HepG2 (cell line): Measurements from ENCODE around the gene CELF4. TPM values are rescaled to one million over a fixed set of nuclear protein-coding genes. Genes with fewer than 3 reads are reported as not detected.

Source experiments
- ATAC-seq: fragments of 200-7000 bp; cut with Tn5 transposase; 3 replicates; pipeline ENCODE4 v1.9.1; 2020; ENCODE audit warnings: mild to moderate bottlenecking, moderate library complexity
- BruUV-seq: library from RNA; stranded (reverse); fragments of 400-500 nt; replicated peaks from 2 replicates; lab custom pipeline; 2021; lab: Mats Ljungman, UMichigan
- CTCF ChIA-PET: fragments of 300-600 bp; formaldehyde crosslinking; extraction: SDS; loops from one replicate; lab custom pipeline; 2021; ENCODE audit warnings: low total read pairs, inconsistent platforms, low intra/inter-chr PET ratio; lab: Yijun Ruan, JAX
- POLR2A ChIA-PET: fragments of 350-600 bp; sonication (Branson Sonifier 250); formaldehyde crosslinking; loops from one replicate; lab custom pipeline; 2020; ENCODE audit warnings: antibody characterized with exemption, inconsistent platforms; lab: Yijun Ruan, JAX
- DNase-seq: peaks from one replicate; pipeline ENCODE4 v3.0.0-alpha.2; 2015; ENCODE audit warnings: low spot score
- FAIRE-seq: peaks from 3 replicates; lab custom pipeline; 2011; peaks lifted over from hg19 to GRCh38; lab: Jason Lieb, UNC
- H2AFZ ChIP-seq: one replicate; pipeline ENCODE4 v1.6.1; 2011; ENCODE audit warnings: low read length, inconsistent platforms
- H3K27ac ChIP-seq: fragments of 300-600 bp; 3 replicates; pipeline ENCODE4 v1.8.0; 2011; ENCODE audit warnings: mixed run types, mild to moderate bottlenecking, mixed read lengths, low read length, inconsistent platforms; ENCODE audit not compliant: insufficient read depth; ENCODE audit errors: extremely low read length
- H3K27me3 ChIP-seq, 2 experiments: fragments of 200-600 bp in 1 of 2; 2 replicates in 1 of 2; 3 replicates in 1 of 2; pipeline versions ENCODE4 v1.6.0 to v1.8.0; 2011; ENCODE audit warnings: low read length in 2 of 2, mild to moderate bottlenecking in 2 of 2, moderate library complexity in 2 of 2, inconsistent platforms in 1 of 2; ENCODE audit not compliant: insufficient read depth in 2 of 2, control insufficient read depth in 1 of 2
- H3K36me3 ChIP-seq, 2 experiments: fragments of 200-600 bp in 1 of 2; replicated peaks in 1 of 2; 2 replicates in 1 of 2; 3 replicates in 1 of 2; pipeline versions ENCODE4 v1.5.1 to v1.8.0; 2011; ENCODE audit warnings: low read length in 2 of 2, inconsistent platforms in 1 of 2; ENCODE audit not compliant: insufficient read depth in 2 of 2, control insufficient read depth in 1 of 2
- H3K4me1 ChIP-seq: 2 replicates; pipeline ENCODE4 v1.5.1; 2012; ENCODE audit warnings: low read length, inconsistent platforms; ENCODE audit not compliant: insufficient read depth
- H3K4me2 ChIP-seq: 2 replicates; pipeline ENCODE4 v1.6.0; 2011; ENCODE audit warnings: low read depth, low read length, inconsistent platforms
- H3K4me3 ChIP-seq, 3 experiments: fragments of 200-600 bp in 1 of 3; sonication (generic), shearing (Covaris generic) in 1 of 3; replicated peaks in 1 of 3; 2 replicates each; pipeline ENCODE4 v1.5.1; 2011 to 2016; ENCODE audit warnings: low read length in 3 of 3, inconsistent platforms in 2 of 3, low read depth in 2 of 3, mild to moderate bottlenecking in 2 of 3, control low read depth in 1 of 3, mixed read lengths in 1 of 3; ENCODE audit not compliant: insufficient read depth in 1 of 3
- H3K79me2 ChIP-seq: one replicate; pipeline ENCODE4 v1.6.1; 2011; ENCODE audit warnings: low read length, inconsistent platforms; ENCODE audit not compliant: insufficient read depth
- H3K9ac ChIP-seq: 2 replicates; pipeline ENCODE4 v1.6.0; 2011; ENCODE audit warnings: mild to moderate bottlenecking, low read depth, low read length, inconsistent platforms; ENCODE audit not compliant: insufficient read depth
- H3K9me3 ChIP-seq: 2 replicates; pipeline ENCODE4 v1.5.1; 2012; ENCODE audit warnings: mild to moderate bottlenecking, low read length
- H4K20me1 ChIP-seq: 2 replicates; pipeline ENCODE4 v1.6.0; 2011; ENCODE audit warnings: inconsistent platforms, mild to moderate bottlenecking, low read length, moderate library complexity; ENCODE audit not compliant: insufficient read depth
- ATM ChIP-seq: fragments of 450-650 bp; IDR thresholded peaks from 2 replicates; pipeline ENCODE4 v1.7.1; 2017; ENCODE audit warnings: mild to moderate bottlenecking, borderline replicate concordance
- EP300 ChIP-seq, 3 experiments: sonication (generic) in 1 of 3; formaldehyde crosslinking in 1 of 3; IDR thresholded peaks; 2 replicates each; pipeline versions ENCODE4 v1.5.1 to v1.6.1; 2011 to 2020; ENCODE audit warnings: low read depth in 2 of 3, low read length in 2 of 3, borderline replicate concordance in 1 of 3, improper control_type of control experiment in 1 of 3, mild to moderate bottlenecking in 1 of 3, missing genetic modification reagents in 1 of 3, moderate library complexity in 1 of 3
- HIC2 ChIP-seq: sonication (generic); formaldehyde crosslinking; IDR thresholded peaks from 2 replicates; pipeline ENCODE4 v1.9.0; 2022; ENCODE audit warnings: low read depth, missing genetic modification reagents
- KAT8 ChIP-seq: IDR thresholded peaks from 2 replicates; pipeline ENCODE4 v1.6.1; 2016; ENCODE audit warnings: missing genetic modification reagents, missing compliant biosample characterization
- MAX ChIP-seq: IDR thresholded peaks from 2 replicates; pipeline ENCODE4 v1.6.1; 2012; ENCODE audit warnings: inconsistent platforms
- MEIS1 ChIP-seq: sonication (generic); formaldehyde crosslinking; IDR thresholded peaks from 2 replicates; pipeline ENCODE4 v1.9.0; 2021; ENCODE audit warnings: mild to moderate bottlenecking, missing genetic modification reagents, moderate library complexity, borderline replicate concordance
- NFE2L1 ChIP-seq: sonication (generic); formaldehyde crosslinking; IDR thresholded peaks from 2 replicates; pipeline ENCODE4 v1.4.0; 2020; ENCODE audit warnings: missing genetic modification reagents, mild to moderate bottlenecking, borderline replicate concordance
- NFE2L2 ChIP-seq: fragments of 150-350 bp; IDR thresholded peaks from 2 replicates; pipeline ENCODE4 v1.6.1; 2014; ENCODE audit warnings: low read length
- NFIC ChIP-seq: IDR thresholded peaks from 2 replicates; pipeline ENCODE4 v1.6.1; 2012; ENCODE audit warnings: mild to moderate bottlenecking, low read length, inconsistent platforms
- TCF12 ChIP-seq, 2 experiments: fragments of 450-650 bp in 1 of 2; sonication (generic) in 1 of 2; formaldehyde crosslinking in 1 of 2; IDR thresholded peaks; 2 replicates each; pipeline versions ENCODE4 v1.6.1 to v1.8.0; 2017 to 2022; ENCODE audit warnings: antibody characterized with exemption in 1 of 2, mild to moderate bottlenecking in 1 of 2, missing genetic modification reagents in 1 of 2, moderate library complexity in 1 of 2
- XBP1 ChIP-seq: sonication (generic); formaldehyde crosslinking; IDR thresholded peaks from 2 replicates; pipeline ENCODE4 v1.5.0; 2020; ENCODE audit warnings: missing genetic modification reagents
- ZNF232 ChIP-seq: sonication (generic); formaldehyde crosslinking; IDR thresholded peaks from 2 replicates; pipeline ENCODE4 v1.4.0; 2020; ENCODE audit warnings: missing genetic modification reagents, borderline replicate concordance
- ZNF274 ChIP-seq: sonication (generic); formaldehyde crosslinking; IDR thresholded peaks from 2 replicates; pipeline ENCODE4 v1.5.1; 2020; ENCODE audit warnings: mild to moderate bottlenecking, missing genetic modification reagents
- ZNF891 ChIP-seq: sonication (generic); formaldehyde crosslinking; IDR thresholded peaks from 2 replicates; pipeline ENCODE4 v1.5.0; 2020; ENCODE audit warnings: mild to moderate bottlenecking, missing genetic modification reagents
- WGBS: methylation state at CpG from one replicate; pipeline ENCODE4 v1.1.6; 2017; ENCODE audit warnings: low lambda C conversion rate; 5-methylcytosine and 5-hydroxymethylcytosine counted together
- in situ Hi-C: cut with HindIII; loops from 2 replicates; pipeline ENCODE4 v1.10.0; 2017; ENCODE audit warnings: low pct_unique_long_range_greater_than_20kb; ENCODE audit not compliant: extremely low pct_ligation_motif_present
- intact Hi-C: fragments of 100-400 bp; cut with micrococcal nuclease; formaldehyde crosslinking; loops from one replicate; pipeline ENCODE4 v1.10.0; 2022; ENCODE audit not compliant: unreplicated experiment
- polyA plus RNA-seq, 8 experiments: library from polyadenylated mRNA; depleted of rRNA in 3 of 8; stranded (reverse) in 7 of 8; unstranded in 1 of 8; fragments of >200 nt; fragmentation: Illumina TruSeq in 4 of 8; extraction: Trizol in 4 of 8; gene quantifications; 2 replicates each; pipeline versions ENCODE4 v1.2.1 to v1.2.3, GENCODE V29; 2011 to 2016; ENCODE audit warnings: low read depth in 4 of 8, missing spikeins in 1 of 8, mixed read lengths in 1 of 8; ENCODE audit not compliant: insufficient read depth in 1 of 8
- total RNA-seq, 5 experiments: library from RNA; depleted of rRNA; stranded (reverse); fragments of >200 nt; fragmentation: Illumina TruSeq; extraction: Trizol; gene quantifications; 2 replicates each; pipeline ENCODE4 v1.2.3, GENCODE V29; 2016; ENCODE audit warnings: low read depth in 1 of 5

Gene CELF4
- total and polyA plus RNA-seq, 2 of the 13 experiments (the other 11 are each of a cell fraction or from before 2014, with no cell fraction given) = not detected

DNA sequence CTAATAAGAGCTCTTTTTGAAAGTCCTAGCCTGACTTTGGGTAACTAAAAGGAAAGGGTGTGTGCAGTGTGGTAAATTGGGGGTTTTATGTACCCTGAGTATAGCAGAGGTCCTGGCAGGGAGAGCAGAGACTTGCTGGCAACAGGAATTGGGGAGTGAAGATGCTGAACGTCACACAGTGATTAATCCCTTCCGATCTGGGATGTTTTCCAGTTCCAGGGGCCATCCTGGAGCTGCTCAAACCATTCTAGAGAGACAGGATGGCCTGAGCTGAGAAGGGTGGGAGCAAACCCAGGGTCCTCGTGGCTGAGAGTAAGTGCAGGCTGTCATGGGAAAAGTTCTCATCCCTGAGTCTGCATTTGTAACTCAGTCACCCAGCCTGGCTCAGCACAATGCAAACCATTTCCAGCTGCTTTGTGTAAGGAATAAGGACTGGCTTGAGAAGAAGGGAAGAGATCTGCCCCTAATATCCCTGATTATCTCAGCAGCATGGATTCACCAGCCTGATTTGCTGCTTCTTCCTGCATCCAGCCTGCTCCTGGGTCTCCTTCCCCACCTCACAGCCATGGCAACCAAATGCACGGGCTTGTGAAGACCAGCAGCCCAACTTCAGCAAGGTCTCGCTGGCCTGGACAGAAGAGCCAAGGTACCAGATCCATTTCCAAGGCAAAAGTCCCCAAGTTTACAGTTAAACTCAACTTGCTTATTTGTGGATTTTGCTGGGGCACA is 47.1 kb upstream of the CELF4 start (continued):
- TF ChIP-seq ZNF232 (no peak), ZNF891 (CRISPR knock-in tag) (no peak), KAT8 (no peak), XBP1 (CRISPR knock-in tag) (no peak), ZNF274 (CRISPR knock-in tag) (no peak)

- H3K4me1 ChIP-seq = no peaks in the 10 kb centered on the region
- no peak for FAIRE-seq
- 13% methylated on average over 5 of the region's 5 CpGs for WGBS
- no peaks in the 10 kb centered on the region for H4K20me1 ChIP-seq
- no peak overlapping the region for H3K4me3 ChIP-seq
- TF ChIP-seq MAX (no peak), TCF12 (IDR thresholded peaks at IDR 0.05) (no peak), TCF12 (CRISPR knock-in tag; IDR thresholded peaks at IDR 0.05) (no peak), ATM (no peak), HIC2 (CRISPR knock-in tag) (no peak), EP300 (IDR thresholded peaks at IDR 0.05; ENCODE audit: low read depth in 2 of 2, low read length in 2 of 2) (no peak), EP300 (CRISPR knock-in tag; IDR thresholded peaks at IDR 0.05; ENCODE audit: borderline replicate concordance) (no peak), NFIC (no peak), NFE2L2 (no peak), MEIS1 (CRISPR knock-in tag) (no peak), NFE2L1 (CRISPR knock-in tag) (no peak)
- H2AFZ ChIP-seq = no peak overlapping the region
- no peak overlapping the region for H3K4me2 ChIP-seq
- CTCF ChIA-PET = no interaction called here
- in situ Hi-C loops = no loop called here
- H3K9me3 ChIP-seq = no peaks in the 10 kb centered on the region
- intact Hi-C loops = no loop called here
- H3K27me3 ChIP-seq = no peaks in the 10 kb centered on the region
- no peak overlapping the region for H3K9ac ChIP-seq
- no peak overlapping the region for H3K27ac ChIP-seq
- no TSS peak for BruUV-seq
- ATAC-seq = no peak
- no peak for DNase-seq
- H3K79me2 ChIP-seq = no peaks in the 10 kb centered on the region
- POLR2A ChIA-PET = no interaction called here
- H3K36me3 ChIP-seq = no peaks in the 10 kb centered on the region
Observed at GRCh38 chr18:37611614-37612279, 46.1 kb upstream of the CELF4 start.
